Eye (tissue), 1 donor: Measurements from ENCODE around the gene HOXD3.

ENCODE experiments used
- DNase-seq: peaks from one replicate; pipeline ENCODE4 v3.0.0-alpha.2; 2015

The HOXD3 gene

GRCh38 chr2:176184749-176185148 lies 27.6 kb downstream of the HOXD3 start:
- DNase-seq: no peak

GRCh38 chr2:176186024-176186423 lies 28.9 kb downstream of the HOXD3 start:
- DNase-seq: no peak

- DNase-seq: peak; percentile 70
Observed at GRCh38 chr2:176187200-176187898, 30.2 kb downstream of the HOXD3 start.

- DNase-seq: peak; percentile 67
Observed at GRCh38 chr2:176187899-176188773, 31.0 kb downstream of the HOXD3 start, which contains the start of gene HOXD1. TSS of gene HOXD1 (plus strand) at chr2:176188668. CDS start at chr2:176188802, 134 bp downstream.

GRCh38 chr2:176188774-176189680 lies 31.9 kb downstream of the HOXD3 start:
- DNase-seq: peak; percentile 54

GRCh38 chr2:176189681-176190641 lies 32.9 kb downstream of the HOXD3 start:
- DNase-seq: peak; percentile 56

GRCh38 chr2:176192351-176192750 lies 35.2 kb downstream of the HOXD3 start:
- DNase-seq: no peak

GRCh38 chr2:176193048-176193447 lies 35.9 kb downstream of the HOXD3 start:
- no peak for DNase-seq

GRCh38 chr2:176199902-176200301 lies 42.8 kb downstream of the HOXD3 start:
- no peak for DNase-seq

GRCh38 chr2:176200971-176201370 lies 43.9 kb downstream of the HOXD3 start:
- no peak for DNase-seq

GRCh38 chr2:176202491-176202890 lies 45.4 kb downstream of the HOXD3 start:
- DNase-seq: no peak

GRCh38 chr2:176205126-176205525 lies 48.0 kb downstream of the HOXD3 start:
- no peak for DNase-seq

GRCh38 chr2:176206136-176206535 lies 49.0 kb downstream of the HOXD3 start:
- DNase-seq: no peak

- no peak for DNase-seq
Observed at GRCh38 chr2:176206682-176207081, 49.6 kb downstream of the HOXD3 start.

GRCh38 chr2:176211110-176211509 lies 54.0 kb downstream of the HOXD3 start:
- no peak for DNase-seq

- no peak for DNase-seq
Observed at GRCh38 chr2:176212276-176212675, 55.2 kb downstream of the HOXD3 start.

- DNase-seq: no peak
Observed at GRCh38 chr2:176213406-176213805, 56.3 kb downstream of the HOXD3 start.
